Lower leg skin (tissue), 4 donors: ENCODE measurements around the gene MEGF6. TPM values are rescaled to one million over a fixed set of nuclear protein-coding genes. Genes with fewer than 3 reads are reported as not detected.

Experiments
- DNase-seq, 2 donors: peaks; one replicate each; pipeline ENCODE4 v3.0.0-alpha.2; 2019; ENCODE audit warnings: low spot score in 2 of 2
- H3K4me3 ChIP-seq: fragments of 200-600 bp; sonication (generic); 2 replicates; pipeline ENCODE4 v1.5.1; 2017; ENCODE audit warnings: mild to moderate bottlenecking, low read depth; ENCODE audit not compliant: poor library complexity, severe bottlenecking
- CTCF ChIP-seq, 3 donors: fragments of 450-650 bp; IDR thresholded peaks; one replicate each; pipeline ENCODE4 v1.5.1; 2016; ENCODE audit warnings: antibody characterized with exemption in 3 of 3, mild to moderate bottlenecking in 3 of 3, moderate library complexity in 2 of 3
- POLR2A ChIP-seq, 2 donors: fragments of 450-650 bp; IDR thresholded peaks; one replicate each; pipeline ENCODE4 v1.6.1; 2016 to 2017; ENCODE audit warnings: antibody characterized with exemption in 2 of 2, mild to moderate bottlenecking in 1 of 2, moderate library complexity in 1 of 2
- WGBS, 2 donors: methylation state at CpG; one replicate each; pipeline ENCODE4 v1.1.5; 2018; 5-methylcytosine and 5-hydroxymethylcytosine counted together
- intact Hi-C: fragments of 100-400 bp; cut with DNase I; formaldehyde crosslinking; loops from one replicate; pipeline ENCODE4 v1.15.0; 2023; ENCODE audit warnings: low total_unique reads
- total RNA-seq, 4 donors: library from RNA; depleted of rRNA; stranded (reverse); fragments of >200 nt; gene quantifications; one replicate each; pipeline ENCODE4 v1.1.0, GENCODE V29; 2016

The MEGF6 gene
- total RNA-seq, 4 donors from 2014 or later: 81.1 to 147 (median 86.1) TPM

- intact Hi-C loops: no loop called here
- no peak overlapping the region for H3K4me3 ChIP-seq
- 58 to 73% methylated on average over 8 of the region's 8 CpGs for WGBS, 2 donors
- TF ChIP-seq POLR2A (IDR thresholded peaks at IDR 0.05) (no peak), CTCF (IDR thresholded peaks at IDR 0.05) (no peak)
- no peak for DNase-seq
These were observed 137.3 kb downstream of the MEGF6 start for GRCh38 chr1:3474016-3474415.

- intact Hi-C loops: no loop called here
- TF ChIP-seq CTCF (IDR thresholded peaks at IDR 0.05): no peak
- 23 to 29% methylated on average over 11 to 15 of the region's 20 CpGs for WGBS, 2 donors
- peak in 1 of 2 donors; percentile 63 for DNase-seq
- H3K4me3 ChIP-seq: no peak overlapping the region
These were observed 137.9 kb downstream of the MEGF6 start for GRCh38 chr1:3473381-3473844.

DNA sequence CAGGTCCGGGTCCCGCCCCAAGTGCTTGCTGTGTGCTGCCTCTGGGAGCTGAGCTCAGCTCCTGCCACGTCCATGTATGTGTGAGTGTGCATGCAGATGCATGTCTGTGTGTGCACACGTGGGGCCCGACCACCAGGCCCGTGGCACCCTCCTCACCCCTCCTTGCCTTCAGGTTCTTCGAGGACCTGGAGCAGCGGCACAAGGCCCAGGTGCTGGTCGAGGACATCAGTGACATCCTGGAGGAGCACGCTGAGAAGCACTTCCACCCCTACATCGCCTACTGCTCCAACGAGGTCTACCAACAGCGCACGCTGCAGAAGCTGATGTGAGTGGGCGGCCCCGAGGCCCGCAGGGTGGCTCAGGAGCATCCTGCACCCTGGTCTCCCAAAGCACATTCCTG is 138.4 kb downstream of the MEGF6 start:
- intact Hi-C loops: no loop called here
- 61 to 67% methylated on average over 13 to 17 of the region's 17 CpGs for WGBS, 2 donors
- no peak for TF ChIP-seq POLR2A (IDR thresholded peaks at IDR 0.05)
- no peak for TF ChIP-seq CTCF (IDR thresholded peaks at IDR 0.05)
- H3K4me3 ChIP-seq: no peak overlapping the region
- no peak for DNase-seq

DNA sequence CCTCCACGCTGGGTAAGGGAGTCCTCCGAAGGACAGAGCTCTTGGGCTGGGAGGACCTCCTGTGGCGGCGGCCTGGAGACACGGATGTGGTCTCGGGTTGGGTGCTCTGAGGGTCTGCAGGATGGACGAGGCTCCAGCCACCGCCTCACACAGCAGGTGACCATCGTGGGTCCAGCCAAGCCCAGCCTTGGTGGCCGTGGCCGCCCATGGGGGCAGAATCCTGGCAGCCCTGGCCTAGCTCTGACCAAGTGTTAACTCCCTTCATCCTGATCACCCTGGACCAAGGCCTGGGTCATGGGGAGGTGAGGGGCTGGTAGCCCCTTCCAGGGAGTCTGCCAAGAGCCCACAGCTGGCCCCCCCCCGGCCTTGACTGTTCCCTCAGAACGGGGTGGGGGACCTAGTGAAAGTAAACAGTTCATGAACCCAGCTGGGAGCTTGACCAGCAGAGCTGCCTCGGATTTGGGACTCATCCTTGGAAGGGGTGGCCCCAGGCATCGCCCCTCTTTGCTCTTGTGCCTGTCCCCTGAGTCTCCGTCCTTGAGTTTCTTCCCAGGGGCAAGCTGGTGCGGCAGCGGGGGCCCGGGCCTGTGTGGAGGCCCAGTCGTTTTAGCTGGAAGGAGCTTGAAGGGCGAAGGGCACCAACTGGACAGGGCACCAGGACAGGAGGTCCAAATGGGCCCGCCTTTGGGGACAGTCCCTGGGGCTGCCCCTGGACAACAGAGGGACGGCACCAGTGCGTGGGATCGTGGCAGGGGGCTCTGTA is 139.0 kb downstream of the MEGF6 start:
- TF ChIP-seq CTCF (IDR thresholded peaks at IDR 0.05) (no peak), POLR2A (IDR thresholded peaks at IDR 0.05) (no peak)
- H3K4me3 ChIP-seq: no peak overlapping the region
- 81 to 97% methylated on average over 5 to 22 of the region's 25 CpGs for WGBS, 2 donors
- intact Hi-C loops: no loop called here
- DNase-seq: no peak

DNA sequence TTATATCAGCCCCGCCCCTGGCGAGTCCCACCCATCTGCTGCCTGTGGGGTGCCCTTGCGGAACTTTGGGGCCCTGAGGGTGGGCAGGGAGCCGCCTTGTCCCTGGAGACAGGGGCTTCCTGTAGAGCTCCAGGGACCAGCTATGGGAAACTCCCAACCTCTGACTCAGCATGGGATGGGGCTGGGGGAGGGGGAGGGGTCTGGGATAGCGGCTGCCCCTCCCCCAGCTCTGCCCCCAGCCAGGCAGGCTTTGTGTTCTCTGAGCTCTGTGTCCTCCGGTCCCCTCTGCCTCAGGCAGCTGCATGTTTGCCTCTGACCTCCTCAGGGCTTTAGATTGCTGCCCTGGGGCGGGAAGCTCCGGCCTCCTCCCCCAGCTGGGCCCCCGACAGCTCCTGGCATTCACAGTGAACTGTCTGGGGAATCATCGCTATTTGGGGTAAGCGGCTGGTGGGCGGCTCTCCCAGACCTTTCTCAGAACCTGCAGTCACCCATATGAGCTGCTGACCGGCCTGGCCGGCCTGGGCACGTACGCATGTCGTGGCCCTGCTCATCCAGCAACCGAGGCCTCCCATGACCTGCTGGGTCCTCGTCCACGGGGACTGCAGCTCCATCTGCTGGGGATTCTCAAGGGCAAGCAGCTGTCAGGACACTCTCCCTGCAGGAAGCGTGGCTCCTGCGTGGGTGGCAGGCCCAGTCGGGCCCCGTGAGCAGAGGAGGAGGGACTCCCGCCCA is 139.8 kb downstream of the MEGF6 start:
- no peak for DNase-seq
- 37 to 42% methylated on average over 10 to 24 of the region's 25 CpGs for WGBS, 2 donors
- no peak for TF ChIP-seq CTCF (IDR thresholded peaks at IDR 0.05)
- TF ChIP-seq POLR2A (IDR thresholded peaks at IDR 0.05): no peak
- intact Hi-C loops: no loop called here
- no peak overlapping the region for H3K4me3 ChIP-seq
